Pancreas (tissue), 10 donors: Measurements from ENCODE around the gene IRX3. TPM values are rescaled to one million over a fixed set of nuclear protein-coding genes. Genes with fewer than 3 reads are reported as not detected.

Experiments
- ATAC-seq, 4 donors: fragments of 200-7000 bp; cut with Tn5 transposase; one replicate each; pipeline versions ENCODE4 v1.8.0 to v1.9.1; 2020; ENCODE audit warnings: mild to moderate bottlenecking in 4 of 4, moderate library complexity in 4 of 4
- DNase-seq, 6 donors: peaks; one replicate each; pipeline ENCODE4 v3.0.0-alpha.2; 2020
- FAIRE-seq: peaks from 2 replicates; lab custom pipeline; 2012; peaks lifted over from hg19 to GRCh38; lab: Jason Lieb, UNC
- H3K27ac ChIP-seq, 4 donors: fragments of 200-600 bp; sonication (generic); 1 replicate in 3 of 4; 2 replicates in 1 of 4; pipeline versions ENCODE4 v1.5.0 to v1.8.0; 2020
- H3K27me3 ChIP-seq, 4 donors: fragments of 200-600 bp; one replicate each; pipeline ENCODE4 v1.8.0; 2021
- H3K36me3 ChIP-seq, 3 donors: fragments of 200-600 bp; sonication (generic) in 1 of 3; one replicate each; pipeline versions ENCODE4 v1.5.0 to v1.8.0; 2020 to 2021
- H3K4me1 ChIP-seq, 3 donors: fragments of 200-600 bp; one replicate each; pipeline ENCODE4 v1.8.0; 2021
- H3K4me3 ChIP-seq, 4 donors: fragments of 200-600 bp; sonication (generic) in 2 of 4; one replicate each; pipeline versions ENCODE4 v1.5.0 to v1.8.0; 2020 to 2021
- H3K9me3 ChIP-seq, 4 donors: fragments of 200-600 bp; one replicate each; pipeline ENCODE4 v1.8.0; 2021
- WGBS, 2 donors: extraction: QIAGEN DNeasy Blood & Tissue Kit; methylation state at CpG; one replicate each; pipeline ENCODE4 v1.1.7; 2013; 5-methylcytosine and 5-hydroxymethylcytosine counted together
- intact Hi-C, 3 donors: fragments of 100-400 bp; cut with DNase I; formaldehyde crosslinking; loops; one replicate each; pipeline versions ENCODE4 v1.11.1 to v1.14.2; 2022
- polyA plus RNA-seq, 2 donors: library from polyadenylated mRNA; stranded (reverse); fragments of 200-250 nt; gene quantifications; one replicate each; pipeline ENCODE4 v1.2.3, GENCODE V29; 2013
- total RNA-seq, 6 donors: library from RNA; stranded (reverse); fragmentation: NEBNext Ultra II Directional in 4 of 6; extraction: Animal tissue kit (Norgen Biotek cat#: 25700) in 4 of 6; gene quantifications; one replicate each; pipeline versions ENCODE4 v1.2.1 to v1.2.4, GENCODE V29; 2021 to 2023
- TF ChIP-seq, protein P1 (sequence below), 4 donors: fragments of 200-600 bp; sonication (generic) in 3 of 4; IDR thresholded peaks; one replicate each; pipeline versions ENCODE4 v1.5.0 to v1.8.0; 2021; ENCODE audit warnings: antibody characterized with exemption in 4 of 4
- donor health status: healthy with polysubstance abuse.
- donor health status: DM: no; HTN: no; CAD: no; lungs with moderate emphysema.
- donor health status: DM: no; HTN: no; CAD: no.
- donor health status: control.
- donor health status: control.
- donor health status: Bipolar disorder and iron deficiency.
- donor health status: DM: yes; HTN: yes; CAD: no.
- donor health status: DM: no; HTN: no; CAD: no.
- donor health status: DM: no; HTN: no; CAD: no.
- donor health status: DM: yes; HTN: yes; CAD: no.

IRX3 gene
- total and polyA plus RNA-seq, 8 donors: 0.87 to 4.0 (median 2.0) TPM

DNA sequence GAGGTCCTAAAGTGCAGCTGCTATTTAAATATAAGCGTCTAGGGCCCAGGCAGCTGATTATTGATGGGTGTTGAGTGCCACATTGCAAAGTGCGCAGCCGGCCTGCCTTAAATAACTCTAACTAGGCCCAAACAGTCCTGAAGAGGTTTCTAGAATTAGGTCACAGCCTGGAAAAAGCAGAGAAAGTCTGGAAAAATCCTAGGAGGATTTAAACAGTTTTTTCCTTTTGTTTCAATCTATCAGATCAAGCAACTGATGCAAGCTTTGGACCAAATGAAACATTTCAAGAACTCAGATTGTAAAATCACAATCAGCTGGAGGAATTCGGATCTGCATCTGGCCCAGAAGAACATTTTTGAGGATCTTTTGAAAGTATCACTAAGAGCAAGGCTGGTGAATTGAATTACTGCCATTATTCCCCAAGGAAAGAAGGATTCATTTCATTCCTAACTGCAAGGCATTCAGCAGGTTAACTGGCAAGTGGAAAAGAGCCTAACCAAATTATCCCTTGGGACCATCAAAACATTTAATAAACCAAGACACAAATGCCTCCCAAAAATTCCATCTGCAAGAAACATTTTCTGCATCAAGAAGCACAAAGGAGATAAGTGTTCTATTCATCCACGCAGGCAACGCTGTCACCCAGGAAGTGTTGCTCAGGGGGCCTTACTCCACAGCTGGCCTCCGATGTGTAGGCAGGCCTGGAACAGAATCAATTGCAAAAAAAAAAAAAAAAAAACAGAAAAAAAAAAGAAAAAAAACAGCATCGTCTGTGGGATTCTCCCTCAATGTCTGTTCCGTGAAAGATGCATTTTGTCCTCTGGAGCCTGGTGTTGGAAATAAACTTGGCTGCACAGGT lies 46.1 kb downstream of the IRX3 start:
- FAIRE-seq (no peak), DNase-seq (no peak), ATAC-seq (no peak)
- 80 to 85% methylated on average over 9 of the region's 9 CpGs for WGBS, 2 donors
- Histone ChIP-seq H3K4me3 (no peak overlapping the region), H3K36me3 (no peaks in the 10 kb centered on the region), H3K4me1 (no peaks in the 10 kb centered on the region), H3K27ac (no peak overlapping the region), H3K9me3 (no peaks in the 10 kb centered on the region), H3K27me3 (no peaks in the 10 kb centered on the region)
- TF ChIP-seq, protein P1, sequence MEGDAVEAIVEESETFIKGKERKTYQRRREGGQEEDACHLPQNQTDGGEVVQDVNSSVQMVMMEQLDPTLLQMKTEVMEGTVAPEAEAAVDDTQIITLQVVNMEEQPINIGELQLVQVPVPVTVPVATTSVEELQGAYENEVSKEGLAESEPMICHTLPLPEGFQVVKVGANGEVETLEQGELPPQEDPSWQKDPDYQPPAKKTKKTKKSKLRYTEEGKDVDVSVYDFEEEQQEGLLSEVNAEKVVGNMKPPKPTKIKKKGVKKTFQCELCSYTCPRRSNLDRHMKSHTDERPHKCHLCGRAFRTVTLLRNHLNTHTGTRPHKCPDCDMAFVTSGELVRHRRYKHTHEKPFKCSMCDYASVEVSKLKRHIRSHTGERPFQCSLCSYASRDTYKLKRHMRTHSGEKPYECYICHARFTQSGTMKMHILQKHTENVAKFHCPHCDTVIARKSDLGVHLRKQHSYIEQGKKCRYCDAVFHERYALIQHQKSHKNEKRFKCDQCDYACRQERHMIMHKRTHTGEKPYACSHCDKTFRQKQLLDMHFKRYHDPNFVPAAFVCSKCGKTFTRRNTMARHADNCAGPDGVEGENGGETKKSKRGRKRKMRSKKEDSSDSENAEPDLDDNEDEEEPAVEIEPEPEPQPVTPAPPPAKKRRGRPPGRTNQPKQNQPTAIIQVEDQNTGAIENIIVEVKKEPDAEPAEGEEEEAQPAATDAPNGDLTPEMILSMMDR (IDR thresholded peaks at IDR 0.05): no peak
- intact Hi-C loops: no loop called here

DNA sequence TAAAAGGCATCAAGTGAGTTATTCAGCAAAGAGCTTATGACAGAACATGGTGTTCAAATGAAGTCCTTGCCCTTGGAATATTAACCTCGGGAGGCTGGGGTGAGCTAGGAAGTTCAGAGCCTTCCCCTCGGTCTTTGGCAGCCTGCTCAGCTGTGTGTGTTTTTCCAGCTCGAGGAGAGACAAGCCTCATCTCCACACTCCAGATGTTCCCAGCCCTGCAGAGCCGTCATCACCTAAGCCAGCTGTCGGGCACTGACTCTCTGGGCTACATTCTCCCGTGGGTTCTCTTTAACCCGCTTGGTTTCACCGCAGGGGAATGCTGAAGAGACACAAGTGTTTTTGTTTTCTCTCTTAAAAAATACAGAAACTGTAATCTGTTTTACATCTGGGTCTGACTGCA lies 47.1 kb downstream of the IRX3 start:
- Histone ChIP-seq H3K4me3 (no peak overlapping the region), H3K4me1 (no peaks in the 10 kb centered on the region), H3K27me3 (no peaks in the 10 kb centered on the region), H3K36me3 (no peaks in the 10 kb centered on the region), H3K9me3 (no peaks in the 10 kb centered on the region), H3K27ac (no peak overlapping the region)
- DNase-seq (no peak), ATAC-seq (no peak), FAIRE-seq (no peak)
- 62 to 68% methylated on average over 8 of the region's 8 CpGs for WGBS, 2 donors
- TF ChIP-seq, protein P1 (IDR thresholded peaks at IDR 0.05): no peak
- intact Hi-C loops: no loop called here

DNA sequence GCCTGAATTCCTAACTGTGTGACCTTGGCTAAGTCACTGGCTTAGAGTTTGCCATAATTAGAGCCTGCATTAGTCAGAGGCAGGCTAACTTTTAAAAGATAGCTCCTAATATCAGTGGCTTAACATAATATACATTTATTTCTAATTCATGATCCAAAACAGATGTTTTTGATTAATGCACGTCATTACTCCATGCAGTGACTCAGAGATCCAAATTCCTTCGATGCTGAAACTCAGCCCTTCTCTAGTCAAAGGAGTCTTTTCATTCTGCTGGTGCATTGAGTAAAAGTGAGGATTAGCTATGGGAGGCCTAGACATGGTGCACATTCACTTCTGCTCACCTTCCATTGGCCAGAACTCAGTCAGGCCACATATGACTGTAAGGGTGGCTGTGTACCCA lies 49.8 kb downstream of the IRX3 start:
- DNase-seq (no peak), ATAC-seq (no peak), FAIRE-seq (no peak)
- intact Hi-C loops: no loop called here
- H3K4me1 ChIP-seq: no peaks in the 10 kb centered on the region
- no peak overlapping the region for H3K4me3 ChIP-seq
- no peaks in the 10 kb centered on the region for H3K9me3 ChIP-seq
- H3K36me3 ChIP-seq: no peaks in the 10 kb centered on the region
- TF ChIP-seq, protein P1 (IDR thresholded peaks at IDR 0.05): no peak
- no peak overlapping the region for H3K27ac ChIP-seq
- WGBS, 2 donors: 66 to 80% methylated on average over 2 of the region's 2 CpGs
- H3K27me3 ChIP-seq: no peaks in the 10 kb centered on the region

GRCh38 chr16:54233615-54234014 lies 53.0 kb downstream of the IRX3 start:
- Histone ChIP-seq H3K27me3 (no peaks in the 10 kb centered on the region), H3K36me3 (no peaks in the 10 kb centered on the region), H3K4me1 (no peaks in the 10 kb centered on the region), H3K27ac (no peak overlapping the region), H3K4me3 (no peak overlapping the region), H3K9me3 (no peaks in the 10 kb centered on the region)
- DNase-seq (no peak), FAIRE-seq (no peak), ATAC-seq (no peak)
- TF ChIP-seq, protein P1 (IDR thresholded peaks at IDR 0.05): no peak
- WGBS, 2 donors: 31 to 35% methylated on average over 4 of the region's 4 CpGs
- intact Hi-C loops: no loop called here
